ENCODE data around the gene SLAMF8.

DNA sequence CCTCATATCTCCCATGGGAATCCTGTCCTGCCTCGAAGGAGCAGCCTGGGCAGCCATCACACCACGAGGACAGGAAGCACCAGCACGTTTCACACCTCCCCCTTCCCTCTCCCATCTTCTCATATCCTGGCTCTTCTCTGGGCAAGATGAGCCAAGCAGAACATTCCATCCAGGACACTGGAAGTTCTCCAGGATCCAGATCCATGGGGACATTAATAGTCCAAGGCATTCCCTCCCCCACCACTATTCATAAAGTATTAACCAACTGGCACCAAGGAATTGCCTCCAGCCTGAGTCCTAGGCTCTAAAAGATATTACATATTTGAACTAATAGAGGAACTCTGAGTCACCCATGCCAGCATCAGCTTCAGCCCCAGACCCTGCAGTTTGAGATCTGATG, 8.7 kb downstream of the SLAMF8 start:
- TF ChIP-seq CTCF (IDR thresholded peaks at IDR 0.05; ENCODE audit: poor library complexity, severe bottlenecking) (no peak), EP300 (conservative IDR thresholded peaks at IDR 0.05; ENCODE audit: poor library complexity, severe bottlenecking) (no peak), EZH2 (IDR thresholded peaks at IDR 0.05; ENCODE audit: borderline replicate concordance, insufficient read depth, low read length, poor library complexity, severe bottlenecking) (no peak), POLR2AphosphoS5 (IDR thresholded peaks at IDR 0.05) (no peak), MXI1 (conservative IDR thresholded peaks at IDR 0.05; ENCODE audit: poor library complexity, severe bottlenecking) (no peak), SMC3 (conservative IDR thresholded peaks at IDR 0.05; ENCODE audit: poor library complexity) (no peak), REST (IDR thresholded peaks at IDR 0.05; ENCODE audit: borderline replicate concordance) (no peak), RAD21 (conservative IDR thresholded peaks at IDR 0.05) (no peak)

All from neural cell (in vitro differentiated cells).